Liver (tissue), 9 donors: Measurements from ENCODE around the gene HSPA1B. TPM values are rescaled to one million over a fixed set of nuclear protein-coding genes. Genes with fewer than 3 reads are reported as not detected.
A peak's percentile ranks its signal among the peaks of the same experiment; 100 is the strongest.
"Not testable (repeated sequence)": the region's sequence is repeated elsewhere in the genome, so short reads cannot be mapped to it uniquely, and the experiment has no call there.

Experiments
- DNase-seq: peaks from one replicate; pipeline ENCODE4 v3.0.0-alpha.2; 2017; ENCODE audit warnings: low spot score
- H3K27ac ChIP-seq, 2 donors: one replicate each; pipeline ENCODE4 v1.7.0; 2013; ENCODE audit warnings: inconsistent platforms in 2 of 2, low read length in 2 of 2, control low read depth in 1 of 2, low read depth in 1 of 2, mild to moderate bottlenecking in 1 of 2
- H3K27me3 ChIP-seq, 4 donors: one replicate each; pipeline versions ENCODE4 v1.6.1 to v1.7.0; 2013; ENCODE audit warnings: low read length in 3 of 4, inconsistent platforms in 1 of 4, mild to moderate bottlenecking in 1 of 4, moderate library complexity in 1 of 4; ENCODE audit not compliant: control insufficient read depth in 4 of 4, insufficient read depth in 4 of 4
- H3K36me3 ChIP-seq, 4 donors: one replicate each; pipeline versions ENCODE4 v1.6.1 to v1.7.0; 2013; ENCODE audit warnings: low read length in 3 of 4, mild to moderate bottlenecking in 3 of 4, low read depth in 1 of 4, moderate library complexity in 1 of 4; ENCODE audit not compliant: control insufficient read depth in 4 of 4, insufficient read depth in 3 of 4
- H3K4me1 ChIP-seq, 4 donors: one replicate each; pipeline versions ENCODE4 v1.6.1 to v1.7.0; 2013; ENCODE audit warnings: low read length in 3 of 4, mild to moderate bottlenecking in 3 of 4, moderate library complexity in 1 of 4; ENCODE audit not compliant: control insufficient read depth in 4 of 4, insufficient read depth in 4 of 4
- H3K4me3 ChIP-seq, 3 donors: one replicate each; pipeline versions ENCODE4 v1.6.1 to v1.7.0; 2013; ENCODE audit warnings: low read length in 3 of 3, control low read depth in 1 of 3, low read depth in 1 of 3, mild to moderate bottlenecking in 1 of 3
- H3K9ac ChIP-seq, 2 donors: one replicate each; pipeline ENCODE4 v1.7.0; 2013; ENCODE audit warnings: low read length in 2 of 2, mild to moderate bottlenecking in 2 of 2, moderate library complexity in 2 of 2, control low read depth in 1 of 2, low read depth in 1 of 2
- H3K9me3 ChIP-seq, 4 donors: one replicate each; pipeline versions ENCODE4 v1.6.1 to v1.7.0; 2013; ENCODE audit warnings: low read length in 3 of 4; ENCODE audit not compliant: control insufficient read depth in 4 of 4
- FOXA1 ChIP-seq: IDR thresholded peaks from 2 replicates; pipeline ENCODE4 v1.6.1; 2016; ENCODE audit warnings: antibody characterized with exemption
- FOXA2 ChIP-seq: IDR thresholded peaks from 2 replicates; pipeline ENCODE4 v1.6.1; 2016; ENCODE audit warnings: antibody characterized with exemption
- GABPA ChIP-seq, 2 donors: IDR thresholded peaks in 1 of 2; conservative IDR thresholded peaks in 1 of 2; 2 replicates each; pipeline ENCODE4 v1.6.1; 2016; ENCODE audit warnings: antibody characterized with exemption in 2 of 2, mild to moderate bottlenecking in 1 of 2, moderate library complexity in 1 of 2
- HNF4A ChIP-seq, 2 donors: conservative IDR thresholded peaks; 2 replicates each; pipeline ENCODE4 v1.6.1; 2016; ENCODE audit warnings: antibody characterized with exemption in 2 of 2, mild to moderate bottlenecking in 2 of 2
- HNF4G ChIP-seq: IDR thresholded peaks from 2 replicates; pipeline ENCODE4 v1.6.1; 2016; ENCODE audit warnings: antibody characterized with exemption
- JUND ChIP-seq, 2 donors: IDR thresholded peaks; 2 replicates each; pipeline ENCODE4 v1.6.1; 2016; ENCODE audit warnings: antibody characterized with exemption in 2 of 2
- MAX ChIP-seq: IDR thresholded peaks from 2 replicates; pipeline ENCODE4 v1.6.1; 2016; ENCODE audit warnings: antibody characterized with exemption
- NR2F2 ChIP-seq: IDR thresholded peaks from 2 replicates; pipeline ENCODE4 v1.6.1; 2016; ENCODE audit warnings: antibody characterized with exemption
- RAD21 ChIP-seq, 2 donors: IDR thresholded peaks; 2 replicates each; pipeline ENCODE4 v1.6.1; 2016; ENCODE audit warnings: antibody characterized with exemption in 2 of 2, mild to moderate bottlenecking in 2 of 2
- RXRA ChIP-seq, 2 donors: IDR thresholded peaks; 2 replicates each; pipeline ENCODE4 v1.6.1; 2017 to 2018; ENCODE audit warnings: antibody characterized with exemption in 2 of 2, mild to moderate bottlenecking in 1 of 2
- SP1 ChIP-seq: IDR thresholded peaks from 2 replicates; pipeline ENCODE4 v1.6.1; 2018; ENCODE audit warnings: antibody characterized with exemption, mild to moderate bottlenecking
- TAF1 ChIP-seq: conservative IDR thresholded peaks from 2 replicates; pipeline ENCODE4 v1.6.1; 2016; ENCODE audit warnings: antibody characterized with exemption, mild to moderate bottlenecking
- YY1 ChIP-seq: IDR thresholded peaks from 2 replicates; pipeline ENCODE4 v1.6.1; 2016; ENCODE audit warnings: antibody characterized with exemption, mild to moderate bottlenecking
- WGBS: extraction: QIAGEN DNeasy Blood & Tissue Kit; methylation state at CpG from one replicate; pipeline ENCODE4 v1.1.7; 2013; 5-methylcytosine and 5-hydroxymethylcytosine counted together
- polyA plus RNA-seq, 2 donors: library from polyadenylated mRNA; stranded (reverse) in 1 of 2; unstranded in 1 of 2; fragments of 200-250 nt in 1 of 2; fragments of >200 nt in 1 of 2; fragmentation: Nextera tagmentation in 1 of 2; extraction: Ambion mirVana in 1 of 2; gene quantifications; one replicate each; pipeline versions ENCODE4 v1.2.1 to v1.2.3, GENCODE V29; 2013 to 2015
- total RNA-seq, 2 donors: library from RNA; depleted of rRNA; stranded (reverse); fragments of >200 nt; gene quantifications; one replicate each; pipeline ENCODE4 v1.2.3, GENCODE V29; 2014
- TF ChIP-seq, protein P1 (sequence below): IDR thresholded peaks from 2 replicates; pipeline ENCODE4 v1.6.1; 2016; ENCODE audit warnings: antibody characterized with exemption
- TF ChIP-seq, protein P2 (sequence below): fragments of 150-350 bp; IDR thresholded peaks from 2 replicates; pipeline ENCODE4 v1.5.1; 2017; ENCODE audit warnings: improper control_type of control experiment, low read depth, low read length; ENCODE audit not compliant: missing input control
- donor health status: healthy.
- donor health status: healthy.
- donor health status: healthy.
- donor health status: healthy.
- donor health status: healthy.

The HSPA1B gene
- total and polyA plus RNA-seq, 4 donors, result 9.5 to 165 (median 43.9) TPM

DNA sequence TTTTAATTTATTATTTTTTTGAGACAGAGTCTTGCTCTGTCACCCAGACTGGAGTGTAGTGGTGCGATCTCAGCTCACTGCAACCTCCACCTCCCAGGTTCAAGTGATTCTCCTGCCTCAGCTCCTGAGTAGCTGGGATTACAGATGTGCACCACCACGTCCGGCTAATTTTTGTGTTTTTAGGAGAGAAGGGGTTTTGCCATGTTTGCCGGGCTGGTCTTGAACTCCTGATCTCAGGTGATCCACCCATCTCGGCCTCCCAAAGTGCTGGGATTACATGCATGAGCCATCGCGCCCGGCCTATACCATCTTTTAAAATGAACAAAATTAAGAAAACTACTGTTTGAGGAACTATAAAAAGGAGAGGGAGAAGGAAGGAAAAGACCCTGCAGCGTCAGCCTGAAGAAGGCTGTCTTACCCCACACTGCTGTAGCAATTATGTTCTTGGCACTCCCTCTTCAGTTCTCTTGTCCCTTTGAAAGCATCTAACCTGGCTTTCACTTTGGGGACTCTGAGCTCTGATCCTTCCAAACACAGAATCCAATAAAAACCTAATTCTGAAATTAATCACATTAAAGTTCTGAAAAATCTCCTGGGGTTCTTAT is 3.8 kb upstream of the HSPA1B start:
- not testable (repeated sequence) for DNase-seq, H3K9ac ChIP-seq, H3K27me3 ChIP-seq, H3K27ac ChIP-seq, H3K36me3 ChIP-seq, H3K9me3 ChIP-seq, H3K4me3 ChIP-seq
- WGBS, result 92% methylated on average over 9 of the region's 9 CpGs
- H3K4me1 ChIP-seq, result peaks cover 7 to 25% (median 14%) of the 10 kb centered on the region in 4 donors

DNA sequence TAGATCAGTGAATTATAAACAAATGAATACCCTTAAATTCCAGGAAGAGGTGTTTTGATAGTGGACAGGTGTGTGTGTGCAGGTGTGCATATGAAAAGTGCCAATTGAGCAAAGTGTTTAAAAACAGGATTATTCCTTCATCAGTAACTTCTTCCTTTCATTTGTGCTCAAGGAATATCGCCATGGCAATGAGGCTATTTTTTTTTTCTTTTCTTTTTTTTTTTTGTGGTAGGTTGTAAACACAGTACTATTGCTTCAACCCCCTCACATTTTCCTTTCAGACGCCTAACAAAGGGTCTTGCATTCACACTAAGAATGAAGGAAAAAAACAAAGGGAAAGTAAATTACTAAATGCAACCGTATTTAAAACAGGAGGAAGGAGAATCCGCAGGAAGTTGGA is 2.0 kb upstream of the HSPA1B start:
- peaks cover 2 to 19% (median 7%) of the 10 kb centered on the region in 4 donors for H3K4me1 ChIP-seq
- H3K27me3 ChIP-seq, result no peaks in the 10 kb centered on the region
- H3K27ac ChIP-seq, result no peak overlapping the region
- no peak overlapping the region for H3K4me3 ChIP-seq
- no peak for DNase-seq
- 75% methylated on average over 4 of the region's 4 CpGs for WGBS
- H3K9me3 ChIP-seq, result no peaks in the 10 kb centered on the region
- no peaks in the 10 kb centered on the region for H3K36me3 ChIP-seq
- no peak overlapping the region for H3K9ac ChIP-seq
- TF ChIP-seq RXRA (IDR thresholded peaks at IDR 0.05), result no peak
- no peak for TF ChIP-seq FOXA1
- TF ChIP-seq HNF4G, result no peak
- TF ChIP-seq, protein P1, sequence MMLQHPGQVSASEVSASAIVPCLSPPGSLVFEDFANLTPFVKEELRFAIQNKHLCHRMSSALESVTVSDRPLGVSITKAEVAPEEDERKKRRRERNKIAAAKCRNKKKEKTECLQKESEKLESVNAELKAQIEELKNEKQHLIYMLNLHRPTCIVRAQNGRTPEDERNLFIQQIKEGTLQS, result no peak
- no peak for TF ChIP-seq YY1
- TF ChIP-seq SP1, result no peak
- no peak for TF ChIP-seq GABPA (IDR thresholded peaks at IDR 0.05 in 1 of 2, conservative IDR thresholded peaks at IDR 0.05 in 1 of 2)
- TF ChIP-seq FOXA2, result no peak
- no peak for TF ChIP-seq MAX
- no peak for TF ChIP-seq TAF1
- no peak for TF ChIP-seq NR2F2

DNA sequence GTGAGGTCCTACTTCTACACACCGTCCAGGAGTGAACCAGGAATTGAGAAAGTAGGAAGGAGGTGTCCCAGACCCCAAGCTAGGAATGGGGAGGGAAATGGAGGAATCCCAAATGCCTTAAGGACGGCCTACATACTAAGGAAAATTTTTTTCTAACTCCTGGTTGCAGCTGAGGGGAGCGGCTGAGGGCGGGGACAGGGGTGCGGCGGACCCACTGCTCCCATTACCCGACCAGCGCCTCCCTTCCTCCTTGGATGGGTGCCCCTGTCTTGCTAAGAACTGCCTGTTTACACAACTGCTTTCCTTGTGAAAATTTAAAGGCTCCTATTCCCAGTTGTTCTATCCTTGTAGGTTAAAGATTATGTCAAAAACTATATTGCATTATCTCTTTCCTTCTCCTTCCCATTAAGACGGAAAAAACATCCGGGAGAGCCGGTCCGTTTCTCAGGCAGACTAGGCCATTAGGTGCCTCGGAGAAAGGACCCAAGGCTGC is 699 bp upstream of the HSPA1B start:
- Histone ChIP-seq H3K4me3 (peak overlapping the region in 2 of 3 donors; percentile 5 to 65), H3K9ac (peak overlapping the region; percentile 76), H3K9me3 (no peaks in the 10 kb centered on the region), H3K27ac (peak overlapping the region; percentile 73 to 86), H3K27me3 (no peaks in the 10 kb centered on the region), H3K4me1 (peaks cover 0 to 18% (median 6%) of the 10 kb centered on the region in 4 donors), H3K36me3 (no peaks in the 10 kb centered on the region)
- DNase-seq, result peak; percentile 76
- TF ChIP-seq GABPA (IDR thresholded peaks at IDR 0.05 in 1 of 2, conservative IDR thresholded peaks at IDR 0.05 in 1 of 2) (peak in 1 of 2 donors; percentile 5), NR2F2 (no peak), FOXA2 (peak; percentile 4)
- WGBS, result 38% methylated on average over 13 of the region's 13 CpGs

GRCh38 chr6:31829633-31830283 is 2.2 kb downstream of the HSPA1B start:
- peak overlapping the region; percentile 42 to 95 for H3K9ac ChIP-seq
- H3K27me3 ChIP-seq, result no peaks in the 10 kb centered on the region
- WGBS, result 3% methylated on average over 11 of the region's 15 CpGs
- peak overlapping the region; percentile 73 to 85 for H3K27ac ChIP-seq
- peak overlapping the region; percentile 36 to 79 (median 54) for H3K4me3 ChIP-seq
- H3K36me3 ChIP-seq, result no peaks in the 10 kb centered on the region
- peaks cover 1 to 16% (median 9%) of the 10 kb centered on the region in 4 donors for H3K4me1 ChIP-seq
- TF ChIP-seq NR2F2 (no peak), HNF4A (conservative IDR thresholded peaks at IDR 0.05) (peak in 1 of 2 donors; percentile 4), RAD21 (IDR thresholded peaks at IDR 0.05) (peak; percentile 76 to 77), RXRA (IDR thresholded peaks at IDR 0.05) (peak in 1 of 2 donors; percentile 6), YY1 (peak; percentile 4), MAX (peak; percentile 9), JUND (IDR thresholded peaks at IDR 0.05) (peak in 1 of 2 donors; percentile 4), SP1 (no peak), HNF4G (no peak)
- TF ChIP-seq, protein P2, sequence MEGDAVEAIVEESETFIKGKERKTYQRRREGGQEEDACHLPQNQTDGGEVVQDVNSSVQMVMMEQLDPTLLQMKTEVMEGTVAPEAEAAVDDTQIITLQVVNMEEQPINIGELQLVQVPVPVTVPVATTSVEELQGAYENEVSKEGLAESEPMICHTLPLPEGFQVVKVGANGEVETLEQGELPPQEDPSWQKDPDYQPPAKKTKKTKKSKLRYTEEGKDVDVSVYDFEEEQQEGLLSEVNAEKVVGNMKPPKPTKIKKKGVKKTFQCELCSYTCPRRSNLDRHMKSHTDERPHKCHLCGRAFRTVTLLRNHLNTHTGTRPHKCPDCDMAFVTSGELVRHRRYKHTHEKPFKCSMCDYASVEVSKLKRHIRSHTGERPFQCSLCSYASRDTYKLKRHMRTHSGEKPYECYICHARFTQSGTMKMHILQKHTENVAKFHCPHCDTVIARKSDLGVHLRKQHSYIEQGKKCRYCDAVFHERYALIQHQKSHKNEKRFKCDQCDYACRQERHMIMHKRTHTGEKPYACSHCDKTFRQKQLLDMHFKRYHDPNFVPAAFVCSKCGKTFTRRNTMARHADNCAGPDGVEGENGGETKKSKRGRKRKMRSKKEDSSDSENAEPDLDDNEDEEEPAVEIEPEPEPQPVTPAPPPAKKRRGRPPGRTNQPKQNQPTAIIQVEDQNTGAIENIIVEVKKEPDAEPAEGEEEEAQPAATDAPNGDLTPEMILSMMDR, result peak; percentile 34
- no peaks in the 10 kb centered on the region for H3K9me3 ChIP-seq
- no peak for DNase-seq
